RWPE1 (cell line): Measurements from ENCODE around the gene KCTD15.

Experiments used
- CTCF ChIA-PET: fragments of 350-600 bp; sonication (Branson Sonifier 250); formaldehyde crosslinking; extraction: SDS; loops from one replicate; lab custom pipeline; 2021; lab: Yijun Ruan, JAX
- POLR2A ChIA-PET: fragments of 400-600 bp; formaldehyde crosslinking; extraction: SDS; loops from one replicate; lab custom pipeline; 2020; ENCODE audit warnings: antibody characterized with exemption; ENCODE audit not compliant: low non-redundant PET; lab: Yijun Ruan, JAX
- DNase-seq: peaks from one replicate; pipeline ENCODE4 v3.0.0; 2012; ENCODE audit warnings: low spot score
- H3K27ac ChIP-seq: fragments of 450-650 bp; 2 replicates; pipeline ENCODE4 v1.5.1; 2017
- TF ChIP-seq, protein P1 (sequence below): fragments of 450-650 bp; conservative IDR thresholded peaks from 2 replicates; pipeline ENCODE4 v1.5.1; 2017; ENCODE audit warnings: low read depth, mild to moderate bottlenecking

Gene KCTD15

DNA sequence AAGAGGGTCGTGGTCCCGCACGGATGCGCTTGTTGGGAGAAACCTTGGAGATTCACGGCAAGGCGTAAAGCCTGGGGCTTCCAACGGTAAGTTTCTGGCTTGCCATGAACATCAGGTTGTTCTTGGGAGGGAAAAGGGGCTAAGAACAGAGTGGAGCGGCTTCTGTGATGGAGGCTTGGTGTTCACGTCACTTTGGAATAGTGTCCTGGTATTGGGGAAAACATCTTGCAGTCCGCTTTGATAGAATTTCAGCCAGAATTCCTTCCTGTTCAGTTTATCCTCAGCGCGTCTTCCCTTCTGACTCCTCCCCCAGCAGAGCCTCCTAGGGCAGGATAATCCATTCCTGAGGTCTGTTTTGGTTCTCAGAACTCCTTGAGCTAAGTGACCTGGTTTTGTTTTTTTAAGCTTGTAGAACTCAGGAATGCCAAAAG, 2.0 kb downstream of the KCTD15 start:
- CTCF ChIA-PET = interaction anchor here (2.3 kb wide), 1 partner anchor 21 kb away, joined by 14 read pairs; no protein-coding TSS in a partner anchor
- DNase-seq = no peak
- H3K27ac ChIP-seq = peak overlapping the region; percentile 97
- TF ChIP-seq, protein P1, sequence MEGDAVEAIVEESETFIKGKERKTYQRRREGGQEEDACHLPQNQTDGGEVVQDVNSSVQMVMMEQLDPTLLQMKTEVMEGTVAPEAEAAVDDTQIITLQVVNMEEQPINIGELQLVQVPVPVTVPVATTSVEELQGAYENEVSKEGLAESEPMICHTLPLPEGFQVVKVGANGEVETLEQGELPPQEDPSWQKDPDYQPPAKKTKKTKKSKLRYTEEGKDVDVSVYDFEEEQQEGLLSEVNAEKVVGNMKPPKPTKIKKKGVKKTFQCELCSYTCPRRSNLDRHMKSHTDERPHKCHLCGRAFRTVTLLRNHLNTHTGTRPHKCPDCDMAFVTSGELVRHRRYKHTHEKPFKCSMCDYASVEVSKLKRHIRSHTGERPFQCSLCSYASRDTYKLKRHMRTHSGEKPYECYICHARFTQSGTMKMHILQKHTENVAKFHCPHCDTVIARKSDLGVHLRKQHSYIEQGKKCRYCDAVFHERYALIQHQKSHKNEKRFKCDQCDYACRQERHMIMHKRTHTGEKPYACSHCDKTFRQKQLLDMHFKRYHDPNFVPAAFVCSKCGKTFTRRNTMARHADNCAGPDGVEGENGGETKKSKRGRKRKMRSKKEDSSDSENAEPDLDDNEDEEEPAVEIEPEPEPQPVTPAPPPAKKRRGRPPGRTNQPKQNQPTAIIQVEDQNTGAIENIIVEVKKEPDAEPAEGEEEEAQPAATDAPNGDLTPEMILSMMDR = no peak
- POLR2A ChIA-PET = interaction anchor here (1.0 to 1.3 kb wide), 2 partner anchors 21 to 106 kb away, joined by 3 read pairs; no protein-coding TSS in a partner anchor

GRCh38 chr19:33799476-33799875, 2.8 kb downstream of the KCTD15 start:
- TF ChIP-seq, protein P1 = no peak
- H3K27ac ChIP-seq = peak overlapping the region; percentile 97
- ChIA-PET CTCF (interaction anchor here (2.3 kb wide), 1 partner anchor 22 kb away, joined by 14 read pairs; no protein-coding TSS in a partner anchor), POLR2A (interaction anchor here (1.0 kb wide), 1 partner anchor 105 kb away, joined by 3 read pairs; no protein-coding TSS in a partner anchor)
- DNase-seq = no peak

DNA sequence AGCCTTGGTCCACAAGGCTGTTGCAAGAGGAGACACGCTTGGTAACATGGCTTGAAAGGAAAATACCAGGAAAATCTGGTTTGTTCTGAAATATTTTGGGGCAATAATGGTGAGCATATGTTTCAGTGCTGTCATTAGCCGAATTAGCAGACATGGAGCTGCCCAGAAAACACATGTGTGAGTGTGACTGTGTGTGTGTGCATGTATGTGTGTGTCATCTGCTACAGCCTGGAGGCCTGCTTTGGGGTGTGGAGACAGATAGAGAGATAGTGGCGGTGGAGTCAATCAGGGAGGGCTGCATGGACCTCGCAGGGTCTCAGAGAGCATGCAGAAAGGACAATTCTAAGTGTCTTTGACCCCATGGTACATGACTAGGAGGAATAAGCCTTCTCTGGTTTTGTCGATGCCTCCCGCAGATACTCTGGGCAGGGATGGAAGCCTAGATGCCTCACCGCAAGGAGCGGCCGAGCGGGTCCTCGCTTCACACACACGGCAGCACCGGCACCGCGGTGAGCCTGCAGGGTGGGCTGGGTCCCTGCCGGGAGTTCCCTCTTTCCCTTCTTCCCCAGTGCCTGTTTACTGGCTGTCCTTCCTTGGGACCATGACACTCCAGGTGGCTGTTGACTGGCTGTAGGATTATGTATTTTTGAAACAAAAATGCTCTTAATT, 3.5 kb downstream of the KCTD15 start:
- POLR2A ChIA-PET = no interaction called here
- DNase-seq = no peak
- peak overlapping the region; percentile 97 for H3K27ac ChIP-seq
- TF ChIP-seq, protein P1 = no peak
- CTCF ChIA-PET = no interaction called here

DNA sequence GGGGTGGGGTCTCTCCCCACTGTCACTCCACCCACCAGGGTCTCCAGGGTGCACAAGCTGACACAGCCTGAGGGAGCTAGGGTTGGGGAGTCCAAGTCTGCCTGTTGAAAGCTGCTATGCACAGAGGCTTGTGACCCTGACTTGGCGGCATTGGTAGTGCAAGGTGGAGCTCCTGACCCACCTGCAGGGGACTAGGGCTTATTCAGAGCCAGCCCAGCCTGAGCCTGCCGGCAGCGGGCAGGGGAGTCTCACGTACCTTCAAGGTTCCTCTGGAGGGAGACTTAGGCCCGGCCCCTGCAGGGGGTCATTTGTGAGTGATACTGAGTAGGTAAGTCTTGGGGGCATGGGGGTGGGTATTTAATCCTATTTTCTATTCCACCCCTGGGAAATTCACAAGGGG, 4.7 kb downstream of the KCTD15 start:
- ChIA-PET CTCF (no interaction called here), POLR2A (no interaction called here)
- TF ChIP-seq, protein P1 = no peak
- H3K27ac ChIP-seq = peak overlapping the region; percentile 77; the same call in 1 of the 2 replicates
- no peak for DNase-seq

- POLR2A ChIA-PET = no interaction called here
- TF ChIP-seq, protein P1 = no peak
- peak overlapping the region; percentile 77 for H3K27ac ChIP-seq
- no peak for DNase-seq
- CTCF ChIA-PET = no interaction called here
These were observed 5.3 kb downstream of the KCTD15 start for GRCh38 chr19:33802001-33802400.

DNA sequence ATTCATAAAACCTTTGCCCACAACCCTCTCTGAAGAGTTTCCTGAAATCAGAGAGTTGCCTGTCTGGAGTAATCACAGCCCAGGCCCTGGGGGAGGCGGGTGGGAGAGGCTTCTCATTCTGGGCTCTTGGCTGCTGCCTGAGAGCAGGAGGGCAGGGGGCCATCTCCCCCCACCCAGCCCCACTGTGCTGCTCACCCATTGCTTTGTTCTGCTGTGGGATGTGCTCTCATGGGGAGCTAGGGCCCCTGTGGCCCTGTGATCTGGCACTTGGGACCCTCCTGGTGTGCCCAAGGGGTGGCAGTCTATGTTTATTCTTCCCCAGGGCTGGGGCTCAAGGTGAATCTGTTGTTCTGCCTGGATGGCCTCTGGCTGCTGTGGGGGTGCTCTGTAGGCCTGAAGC, 6.1 kb downstream of the KCTD15 start:
- POLR2A ChIA-PET = no interaction called here
- peak overlapping the region; percentile 77 for H3K27ac ChIP-seq
- DNase-seq = no peak
- CTCF ChIA-PET = interaction anchor here (1.3 kb wide), 1 partner anchor 196 kb away, joined by 7 read pairs; no protein-coding TSS in a partner anchor
- TF ChIP-seq, protein P1 = no peak
